RWPE2 (cell line): ENCODE results near the gene CCSER1.

Source experiments
- ATAC-seq: fragments of 200-7000 bp; cut with Tn5 transposase; 3 replicates; pipeline ENCODE4 v1.9.1; 2021; ENCODE audit warnings: low read depth
- DNase-seq: peaks from one replicate; pipeline ENCODE4 v3.0.0-alpha.2; 2020; ENCODE audit warnings: low spot score
- H3K27ac ChIP-seq: fragments of 450-650 bp; 2 replicates; pipeline ENCODE4 v1.5.1; 2017; ENCODE audit warnings: mild to moderate bottlenecking; ENCODE audit not compliant: poor library complexity, severe bottlenecking
- H3K27me3 ChIP-seq: fragments of 250-450 bp; sonication (Bioruptor Pico); 2 replicates; pipeline ENCODE4 v1.5.1; 2021; ENCODE audit warnings: mild to moderate bottlenecking, moderate library complexity; ENCODE audit not compliant: insufficient read depth, poor library complexity, severe bottlenecking
- H3K36me3 ChIP-seq: fragments of 250-450 bp; sonication (Bioruptor Pico); 2 replicates; pipeline ENCODE4 v1.5.1; 2020; ENCODE audit warnings: low read depth, mild to moderate bottlenecking, moderate library complexity
- H3K4me1 ChIP-seq: fragments of 250-450 bp; sonication (Bioruptor Pico); 2 replicates; pipeline ENCODE4 v1.5.1; 2021; ENCODE audit warnings: mild to moderate bottlenecking, moderate library complexity; ENCODE audit not compliant: insufficient read depth, poor library complexity, severe bottlenecking
- H3K4me3 ChIP-seq: fragments of 250-450 bp; sonication (Bioruptor Pico); 2 replicates; pipeline ENCODE4 v1.5.1; 2021; ENCODE audit warnings: mild to moderate bottlenecking, moderate library complexity; ENCODE audit not compliant: severe bottlenecking
- H3K9me3 ChIP-seq: fragments of 250-450 bp; sonication (Bioruptor Pico); 2 replicates; pipeline ENCODE4 v1.5.1; 2021; ENCODE audit warnings: mild to moderate bottlenecking, moderate library complexity; ENCODE audit not compliant: severe bottlenecking
- TF ChIP-seq, protein P1 (sequence below): fragments of 450-650 bp; IDR thresholded peaks from one replicate; pipeline ENCODE4 v1.5.1; 2017; ENCODE audit warnings: mild to moderate bottlenecking, moderate library complexity; ENCODE audit not compliant: poor library complexity, severe bottlenecking

Gene CCSER1

DNA sequence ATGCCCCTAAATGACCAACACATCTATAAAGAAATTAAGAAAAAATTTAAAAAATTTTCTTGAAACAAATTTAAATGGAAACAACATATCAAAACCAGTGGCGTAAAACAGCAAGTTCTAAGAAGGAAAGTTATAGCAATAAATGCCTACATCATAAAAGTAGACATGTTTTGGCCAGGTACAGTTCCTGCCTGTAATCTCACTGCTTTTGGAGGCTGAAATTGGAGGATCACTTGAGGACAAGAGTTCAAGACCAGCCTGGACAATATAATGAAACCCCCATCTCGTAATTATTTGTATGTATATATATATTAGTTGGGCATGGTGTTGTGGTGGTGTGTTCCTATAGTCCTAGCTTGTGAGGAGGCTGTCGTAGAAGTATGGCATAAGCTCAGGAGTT lies 1504.1 kb downstream of the CCSER1 start:
- H3K9me3 ChIP-seq: no peaks in the 10 kb centered on the region
- TF ChIP-seq, protein P1, sequence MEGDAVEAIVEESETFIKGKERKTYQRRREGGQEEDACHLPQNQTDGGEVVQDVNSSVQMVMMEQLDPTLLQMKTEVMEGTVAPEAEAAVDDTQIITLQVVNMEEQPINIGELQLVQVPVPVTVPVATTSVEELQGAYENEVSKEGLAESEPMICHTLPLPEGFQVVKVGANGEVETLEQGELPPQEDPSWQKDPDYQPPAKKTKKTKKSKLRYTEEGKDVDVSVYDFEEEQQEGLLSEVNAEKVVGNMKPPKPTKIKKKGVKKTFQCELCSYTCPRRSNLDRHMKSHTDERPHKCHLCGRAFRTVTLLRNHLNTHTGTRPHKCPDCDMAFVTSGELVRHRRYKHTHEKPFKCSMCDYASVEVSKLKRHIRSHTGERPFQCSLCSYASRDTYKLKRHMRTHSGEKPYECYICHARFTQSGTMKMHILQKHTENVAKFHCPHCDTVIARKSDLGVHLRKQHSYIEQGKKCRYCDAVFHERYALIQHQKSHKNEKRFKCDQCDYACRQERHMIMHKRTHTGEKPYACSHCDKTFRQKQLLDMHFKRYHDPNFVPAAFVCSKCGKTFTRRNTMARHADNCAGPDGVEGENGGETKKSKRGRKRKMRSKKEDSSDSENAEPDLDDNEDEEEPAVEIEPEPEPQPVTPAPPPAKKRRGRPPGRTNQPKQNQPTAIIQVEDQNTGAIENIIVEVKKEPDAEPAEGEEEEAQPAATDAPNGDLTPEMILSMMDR: no peak
- no peak for ATAC-seq

GRCh38 chr4:91636083-91636482 lies 1508.9 kb downstream of the CCSER1 start:
- Histone ChIP-seq H3K9me3 (no peaks in the 10 kb centered on the region), H3K36me3 (no peaks in the 10 kb centered on the region), H3K27me3 (no peaks in the 10 kb centered on the region), H3K4me3 (no peak overlapping the region), H3K27ac (no peak overlapping the region), H3K4me1 (no peaks in the 10 kb centered on the region)
- ATAC-seq (no peak), DNase-seq (no peak)
- TF ChIP-seq, protein P1: no peak

More for the DNA sequence above, 1504.1 kb downstream of the CCSER1 start:
- Histone ChIP-seq H3K27ac (no peak overlapping the region), H3K36me3 (no peaks in the 10 kb centered on the region), H3K27me3 (no peaks in the 10 kb centered on the region), H3K4me1 (no peaks in the 10 kb centered on the region), H3K4me3 (no peak overlapping the region)
- DNase-seq: no peak
